IPS DF 4.7 (cell line): ENCODE measurements around the gene HEYL.

ENCODE experiments used
- DNase-seq: peaks from one replicate; pipeline ENCODE4 v3.0.0-alpha.2; 2013; ENCODE audit warnings: low spot score; ENCODE audit errors: extremely low read depth

The HEYL gene

GRCh38 chr1:39639305-39640130 lies at the start of gene HEYL:
HEYL (minus strand) TSS chr1:39639643; CDS start chr1:39639625, 18 bp downstream.
- no peak for DNase-seq

GRCh38 chr1:39689214-39689613 lies 49.8 kb upstream of the HEYL start:
- DNase-seq: no peak

GRCh38 chr1:39688706-39689105 lies 49.3 kb upstream of the HEYL start:
- DNase-seq: no peak

- no peak for DNase-seq
These were observed 47.8 kb upstream of the HEYL start for GRCh38 chr1:39687243-39687642.

- DNase-seq: no peak
These were observed 45.6 kb upstream of the HEYL start for GRCh38 chr1:39685071-39685470.

GRCh38 chr1:39684313-39684664 lies 44.8 kb upstream of the HEYL start:
- no peak for DNase-seq

- no peak for DNase-seq
These were observed 44.3 kb upstream of the HEYL start for GRCh38 chr1:39683591-39684312.

- no peak for DNase-seq
These were observed 42.6 kb upstream of the HEYL start for GRCh38 chr1:39681999-39682398.

GRCh38 chr1:39681294-39681693 lies 41.9 kb upstream of the HEYL start:
- no peak for DNase-seq

GRCh38 chr1:39680751-39681150 lies 41.3 kb upstream of the HEYL start:
- no peak for DNase-seq

GRCh38 chr1:39679821-39680220 lies 40.4 kb upstream of the HEYL start:
- DNase-seq: no peak

- no peak for DNase-seq
These were observed 39.4 kb upstream of the HEYL start for GRCh38 chr1:39678889-39679288.

GRCh38 chr1:39677645-39678044 lies 38.2 kb upstream of the HEYL start:
- no peak for DNase-seq

GRCh38 chr1:39676948-39677548 lies 37.6 kb upstream of the HEYL start:
- no peak for DNase-seq

- DNase-seq: no peak
These were observed 35.8 kb upstream of the HEYL start for GRCh38 chr1:39675220-39675619.

- no peak for DNase-seq
These were observed 33.8 kb upstream of the HEYL start for GRCh38 chr1:39673215-39673614.

- no peak for DNase-seq
These were observed 33.1 kb upstream of the HEYL start for GRCh38 chr1:39672551-39672947.

- no peak for DNase-seq
These were observed 32.5 kb upstream of the HEYL start, which contains the start of gene NT5C1A for GRCh38 chr1:39671793-39672550. NT5C1A (minus strand) TSS chr1:39672107; CDS start chr1:39672038, 69 bp downstream.

- DNase-seq: no peak
These were observed 32.0 kb upstream of the HEYL start for GRCh38 chr1:39671433-39671792.

- DNase-seq: no peak
These were observed 31.2 kb upstream of the HEYL start for GRCh38 chr1:39670689-39671088.

GRCh38 chr1:39668894-39669293 lies 29.5 kb upstream of the HEYL start:
- no peak for DNase-seq

GRCh38 chr1:39668111-39668510 lies 28.7 kb upstream of the HEYL start:
- DNase-seq: no peak
